GM19240 (cell line): Measurements from ENCODE around the gene LPCAT1.

ENCODE experiments used
- DNase-seq: peaks from one replicate; pipeline ENCODE4 v3.0.0; 2011; ENCODE audit warnings: low spot score; ENCODE audit not compliant: insufficient read length

The LPCAT1 gene

GRCh38 chr5:1412163-1412562, 111.6 kb downstream of the LPCAT1 start:
- no peak for DNase-seq
